ENCODE data around the gene PRPF6.

The PRPF6 gene

GRCh38 chr20:63980317-63980805 lies 571 bp upstream of the PRPF6 start:
- in situ Hi-C loops (cut with MboI; ENCODE audit: low sequenced_read_pairs, unreplicated experiment): no loop called here
- peak; percentile 65 for DNase-seq (ENCODE audit: low spot score)
- no peak for TF ChIP-seq CTCF (IDR thresholded peaks at IDR 0.05; ENCODE audit: borderline replicate concordance, control extremely low read depth, extremely low read depth, insufficient read depth, missing control alignments)

GRCh38 chr20:63982937-63983336 lies 2.0 kb downstream of the PRPF6 start:
- no peak for TF ChIP-seq CTCF (IDR thresholded peaks at IDR 0.05; ENCODE audit: borderline replicate concordance, control extremely low read depth, extremely low read depth, insufficient read depth, missing control alignments)
- in situ Hi-C loops (cut with MboI; ENCODE audit: low sequenced_read_pairs, unreplicated experiment): no loop called here

GRCh38 chr20:64000906-64001305 lies 20.0 kb downstream of the PRPF6 start:
- in situ Hi-C loops (cut with MboI; ENCODE audit: low sequenced_read_pairs, unreplicated experiment): no loop called here
- TF ChIP-seq CTCF (IDR thresholded peaks at IDR 0.05; ENCODE audit: borderline replicate concordance, control extremely low read depth, extremely low read depth, insufficient read depth, missing control alignments): no peak
- DNase-seq (ENCODE audit: low spot score): no peak

More at GRCh38 chr20:63982937-63983336, 2.0 kb downstream of the PRPF6 start:
- DNase-seq (ENCODE audit: low spot score): no peak

- DNase-seq (ENCODE audit: low spot score): no peak
- TF ChIP-seq CTCF (IDR thresholded peaks at IDR 0.05; ENCODE audit: borderline replicate concordance, control extremely low read depth, extremely low read depth, insufficient read depth, missing control alignments): no peak
- in situ Hi-C loops (cut with MboI; ENCODE audit: low sequenced_read_pairs, unreplicated experiment): no loop called here
Observed at GRCh38 chr20:64001607-64002011, 20.7 kb downstream of the PRPF6 start.

GRCh38 chr20:64003960-64004725 lies 23.2 kb downstream of the PRPF6 start:
- in situ Hi-C loops (cut with MboI; ENCODE audit: low sequenced_read_pairs, unreplicated experiment): no loop called here
- no peak for TF ChIP-seq CTCF (IDR thresholded peaks at IDR 0.05; ENCODE audit: borderline replicate concordance, control extremely low read depth, extremely low read depth, insufficient read depth, missing control alignments)
- DNase-seq (ENCODE audit: low spot score): no peak

- in situ Hi-C loops (cut with MboI; ENCODE audit: low sequenced_read_pairs, unreplicated experiment): no loop called here
- no peak for TF ChIP-seq CTCF (IDR thresholded peaks at IDR 0.05; ENCODE audit: borderline replicate concordance, control extremely low read depth, extremely low read depth, insufficient read depth, missing control alignments)
- DNase-seq (ENCODE audit: low spot score): no peak
Observed at GRCh38 chr20:64005394-64005793, 24.5 kb downstream of the PRPF6 start.
